Endometrial microvascular endothelial cells (primary cell): ENCODE results near the gene ZG16. TPM values are rescaled to one million over a fixed set of nuclear protein-coding genes. Genes with fewer than 3 reads are reported as not detected.

ENCODE experiments used
- total RNA-seq: library from RNA; depleted of rRNA; stranded (reverse); fragments of >200 nt; gene quantifications from one replicate; pipeline ENCODE4 v1.2.3, GENCODE V29; 2015; ENCODE audit errors: inconsistent ontology term

ZG16 gene
- total RNA-seq, 1 donor from 2014 or later, result not detected

Other genes starting within 250 kb of the ZG16 start
- not detected for gene SPN, start 115.0 kb upstream of the ZG16 start, total RNA-seq
- gene QPRT, start 99.1 kb upstream of the ZG16 start, total RNA-seq, result not detected
- gene C16orf54, start 32.3 kb upstream of the ZG16 start, total RNA-seq, result not detected
- 98.0 TPM for gene KIF22, start 12.5 kb downstream of the ZG16 start, total RNA-seq
- 179 TPM for gene MAZ, start 28.3 kb downstream of the ZG16 start, total RNA-seq
- gene PRRT2, start 33.9 kb downstream of the ZG16 start, total RNA-seq, result not detected
- 36.8 TPM for gene PAGR1, start 37.9 kb downstream of the ZG16 start, total RNA-seq
- gene MVP, start 42.2 kb downstream of the ZG16 start, total RNA-seq, result 416 TPM
- 105 TPM for gene CDIPT, start 85.0 kb downstream of the ZG16 start, total RNA-seq
- 0.37 TPM for gene SEZ6L2, start 121.3 kb downstream of the ZG16 start, total RNA-seq
- gene ASPHD1, start 122.2 kb downstream of the ZG16 start, total RNA-seq, result not detected
- gene KCTD13, start 148.0 kb downstream of the ZG16 start, total RNA-seq, result 4.2 TPM
- 150 TPM for gene TMEM219, start 183.8 kb downstream of the ZG16 start, total RNA-seq
- gene TAOK2, start 195.6 kb downstream of the ZG16 start, total RNA-seq, result 87.5 TPM
- 9.7 TPM for gene HIRIP3, start 217.4 kb downstream of the ZG16 start, total RNA-seq
- gene INO80E, start 218.0 kb downstream of the ZG16 start, total RNA-seq, result 104 TPM
- gene DOC2A, start 232.8 kb downstream of the ZG16 start, total RNA-seq, result not detected
- gene C16orf92, start 244.9 kb downstream of the ZG16 start, total RNA-seq, result not detected